ENCODE measurements around the gene KLK15. TPM values are rescaled to one million over a fixed set of nuclear protein-coding genes. Genes with fewer than 3 reads are reported as not detected.

The KLK15 gene
- total RNA-seq, 4 donors from 2014 or later = 1.3 to 3.8 TPM; not detected in 2

DNA sequence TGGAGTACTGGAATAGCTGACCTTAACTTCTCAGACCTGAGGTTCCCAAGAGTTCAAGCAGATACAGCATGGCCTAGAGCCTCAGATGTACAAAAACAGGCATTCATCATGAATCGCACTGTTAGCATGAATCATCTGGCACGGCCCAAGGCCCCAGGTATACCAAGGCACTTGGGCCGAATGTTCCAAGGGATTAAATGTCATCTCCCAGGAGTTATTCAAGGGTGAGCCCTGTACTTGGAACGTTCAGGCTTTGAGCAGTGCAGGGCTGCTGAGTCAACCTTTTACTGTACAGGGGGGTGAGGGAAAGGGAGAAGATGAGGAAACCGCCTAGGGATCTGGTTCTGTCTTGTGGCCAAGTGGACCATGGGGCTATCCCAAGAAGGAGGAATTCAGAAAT is 27.6 kb upstream of the KLK15 start:
- peaks cover 22% of the 10 kb centered on the region for H3K27me3 ChIP-seq
- in situ Hi-C loops (cut with MboI; ENCODE audit: low pct_ligation_motif_present in 1 of 4, low pct_unique_long_range_greater_than_20kb in 1 of 4, low sequenced_read_pairs in 3 of 4) (no loop called here), intact Hi-C loops (cut with DNase I; ENCODE audit: low total_unique reads) (no loop called here)
- TF ChIP-seq POLR2AphosphoS5 (IDR thresholded peaks at IDR 0.05) (no peak), EP300 (IDR thresholded peaks at IDR 0.05; ENCODE audit: low read depth) (no peak), POLR2A (IDR thresholded peaks at IDR 0.05) (no peak)
- TF ChIP-seq, protein P1, sequence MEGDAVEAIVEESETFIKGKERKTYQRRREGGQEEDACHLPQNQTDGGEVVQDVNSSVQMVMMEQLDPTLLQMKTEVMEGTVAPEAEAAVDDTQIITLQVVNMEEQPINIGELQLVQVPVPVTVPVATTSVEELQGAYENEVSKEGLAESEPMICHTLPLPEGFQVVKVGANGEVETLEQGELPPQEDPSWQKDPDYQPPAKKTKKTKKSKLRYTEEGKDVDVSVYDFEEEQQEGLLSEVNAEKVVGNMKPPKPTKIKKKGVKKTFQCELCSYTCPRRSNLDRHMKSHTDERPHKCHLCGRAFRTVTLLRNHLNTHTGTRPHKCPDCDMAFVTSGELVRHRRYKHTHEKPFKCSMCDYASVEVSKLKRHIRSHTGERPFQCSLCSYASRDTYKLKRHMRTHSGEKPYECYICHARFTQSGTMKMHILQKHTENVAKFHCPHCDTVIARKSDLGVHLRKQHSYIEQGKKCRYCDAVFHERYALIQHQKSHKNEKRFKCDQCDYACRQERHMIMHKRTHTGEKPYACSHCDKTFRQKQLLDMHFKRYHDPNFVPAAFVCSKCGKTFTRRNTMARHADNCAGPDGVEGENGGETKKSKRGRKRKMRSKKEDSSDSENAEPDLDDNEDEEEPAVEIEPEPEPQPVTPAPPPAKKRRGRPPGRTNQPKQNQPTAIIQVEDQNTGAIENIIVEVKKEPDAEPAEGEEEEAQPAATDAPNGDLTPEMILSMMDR (IDR thresholded peaks at IDR 0.05) = no peak
- no peak overlapping the region for H3K27ac ChIP-seq
- no peaks in the 10 kb centered on the region for H3K4me1 ChIP-seq
- H3K4me3 ChIP-seq = no peak overlapping the region
- H3K36me3 ChIP-seq = no peaks in the 10 kb centered on the region
- WGBS, 2 donors (ENCODE audit: low coverage in 1 of 2) = 81% methylated on average over 5 of the region's 5 CpGs; no CpG with 5 or more reads in 1 of the 2 donors
- H3K9me3 ChIP-seq = no peaks in the 10 kb centered on the region
- DNase-seq = no peak

DNA sequence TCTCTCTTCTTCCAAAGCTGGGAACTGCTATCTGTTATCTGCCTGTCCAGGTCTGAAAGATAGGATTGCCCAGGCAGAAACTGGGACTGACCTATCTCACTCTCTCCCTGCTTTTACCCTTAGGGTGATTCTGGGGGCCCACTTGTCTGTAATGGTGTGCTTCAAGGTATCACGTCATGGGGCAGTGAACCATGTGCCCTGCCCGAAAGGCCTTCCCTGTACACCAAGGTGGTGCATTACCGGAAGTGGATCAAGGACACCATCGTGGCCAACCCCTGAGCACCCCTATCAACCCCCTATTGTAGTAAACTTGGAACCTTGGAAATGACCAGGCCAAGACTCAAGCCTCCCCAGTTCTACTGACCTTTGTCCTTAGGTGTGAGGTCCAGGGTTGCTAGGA is 26.5 kb upstream of the KLK15 start:
- H3K4me1 ChIP-seq = no peaks in the 10 kb centered on the region
- in situ Hi-C loops (cut with MboI; ENCODE audit: low pct_ligation_motif_present in 1 of 4, low pct_unique_long_range_greater_than_20kb in 1 of 4, low sequenced_read_pairs in 3 of 4) = no loop called here
- no peaks in the 10 kb centered on the region for H3K9me3 ChIP-seq
- DNase-seq = no peak
- H3K27me3 ChIP-seq = peaks cover 19% of the 10 kb centered on the region
- H3K4me3 ChIP-seq = no peak overlapping the region
- WGBS, 2 donors (ENCODE audit: low coverage in 1 of 2) = 78 to 100% methylated on average over 1 to 4 of the region's 4 CpGs
- no peaks in the 10 kb centered on the region for H3K36me3 ChIP-seq
- intact Hi-C loops (cut with DNase I; ENCODE audit: low total_unique reads) = no loop called here
- no peak overlapping the region for H3K27ac ChIP-seq
- TF ChIP-seq EP300 (IDR thresholded peaks at IDR 0.05; ENCODE audit: low read depth) (no peak), POLR2A (IDR thresholded peaks at IDR 0.05) (no peak), POLR2AphosphoS5 (IDR thresholded peaks at IDR 0.05) (no peak)
- TF ChIP-seq, protein P1 (IDR thresholded peaks at IDR 0.05) = no peak

DNA sequence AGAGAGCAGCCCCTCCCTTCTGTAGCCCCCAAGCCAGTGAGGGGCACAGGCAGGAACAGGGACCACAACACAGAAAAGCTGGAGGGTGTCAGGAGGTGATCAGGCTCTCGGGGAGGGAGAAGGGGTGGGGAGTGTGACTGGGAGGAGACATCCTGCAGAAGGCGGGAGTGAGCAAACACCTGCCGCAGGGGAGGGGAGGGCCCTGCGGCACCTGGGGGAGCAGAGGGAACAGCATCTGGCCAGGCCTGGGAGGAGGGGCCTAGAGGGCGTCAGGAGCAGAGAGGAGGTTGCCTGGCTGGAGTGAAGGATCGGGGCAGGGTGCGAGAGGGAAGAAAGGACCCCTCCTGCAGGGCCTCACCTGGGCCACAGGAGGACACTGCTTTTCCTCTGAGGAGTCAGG is 25.5 kb upstream of the KLK15 start:
- Histone ChIP-seq H3K27ac (peak overlapping the region in 1 of 4 donors; percentile 17), H3K4me1 (no peaks in the 10 kb centered on the region), H3K27me3 (peaks cover 19% of the 10 kb centered on the region), H3K4me3 (no peak overlapping the region), H3K9me3 (no peaks in the 10 kb centered on the region), H3K36me3 (no peaks in the 10 kb centered on the region)
- peak; percentile 58 for DNase-seq
- peak in 1 of 3 donors; percentile 13 for TF ChIP-seq POLR2AphosphoS5 (IDR thresholded peaks at IDR 0.05)
- TF ChIP-seq, protein P1 (IDR thresholded peaks at IDR 0.05) = no peak
- 9% methylated on average over 7 of the region's 7 CpGs; no CpG with 5 or more reads in 1 of the 2 donors for WGBS, 2 donors (ENCODE audit: low coverage in 1 of 2)
- in situ Hi-C loops (cut with MboI; ENCODE audit: low pct_ligation_motif_present in 1 of 4, low pct_unique_long_range_greater_than_20kb in 1 of 4, low sequenced_read_pairs in 3 of 4) = no loop called here
- intact Hi-C loops (cut with DNase I; ENCODE audit: low total_unique reads) = no loop called here

DNA sequence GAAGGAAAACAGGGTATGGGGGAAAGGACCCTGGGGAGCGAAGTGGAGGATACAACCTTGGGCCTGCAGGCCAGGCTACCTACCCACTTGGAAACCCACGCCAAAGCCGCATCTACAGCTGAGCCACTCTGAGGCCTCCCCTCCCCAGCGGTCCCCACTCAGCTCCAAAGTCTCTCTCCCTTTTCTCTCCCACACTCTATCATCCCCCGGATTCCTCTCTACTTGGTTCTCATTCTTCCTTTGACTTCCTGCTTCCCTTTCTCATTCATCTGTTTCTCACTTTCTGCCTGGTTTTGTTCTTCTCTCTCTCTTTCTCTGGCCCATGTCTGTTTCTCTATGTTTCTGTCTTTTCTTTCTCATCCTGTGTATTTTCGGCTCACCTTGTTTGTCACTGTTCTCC is 24.0 kb upstream of the KLK15 start:
- Histone ChIP-seq H3K27ac (no peak overlapping the region), H3K36me3 (no peaks in the 10 kb centered on the region), H3K9me3 (no peaks in the 10 kb centered on the region), H3K4me3 (no peak overlapping the region), H3K27me3 (peaks cover 19% of the 10 kb centered on the region), H3K4me1 (no peaks in the 10 kb centered on the region)
- 60 to 77% methylated on average over 5 to 6 of the region's 6 CpGs for WGBS, 2 donors (ENCODE audit: low coverage in 1 of 2)
- intact Hi-C loops (cut with DNase I; ENCODE audit: low total_unique reads) (no loop called here), in situ Hi-C loops (cut with MboI; ENCODE audit: low pct_ligation_motif_present in 1 of 4, low pct_unique_long_range_greater_than_20kb in 1 of 4, low sequenced_read_pairs in 3 of 4) (no loop called here)
- TF ChIP-seq, protein P1 (IDR thresholded peaks at IDR 0.05) = no peak
- TF ChIP-seq POLR2AphosphoS5 (IDR thresholded peaks at IDR 0.05) = no peak
- DNase-seq = no peak

All from transverse colon (tissue), 4 donors.